ENCODE data around the gene FN1.

FN1 gene

GRCh38 chr2:215394102-215394805 is 41.6 kb downstream of the FN1 start:
- TF ChIP-seq CTCF (IDR thresholded peaks at IDR 0.05), result no peak
- no peaks in the 10 kb centered on the region for H3K27me3 ChIP-seq
- H3K27ac ChIP-seq, result peak overlapping the region in 1 of 2 donors; percentile 18
- no peaks in the 10 kb centered on the region for H3K9me3 ChIP-seq
- intact Hi-C loops (cut with DNase I; ENCODE audit: low total_unique reads), result no loop called here
- no peak overlapping the region for H3K4me3 ChIP-seq
- H3K36me3 ChIP-seq, result peaks cover 91 to 97% (median 93%) of the 10 kb centered on the region in 3 donors
- peaks cover 0 to 34% (median 8%) of the 10 kb centered on the region in 4 donors for H3K4me1 ChIP-seq
- no peak for DNase-seq

GRCh38 chr2:215392687-215393270 is 43.1 kb downstream of the FN1 start:
- Histone ChIP-seq H3K4me1 (peaks cover 0 to 19% (median 5%) of the 10 kb centered on the region in 4 donors), H3K27ac (no peak overlapping the region), H3K27me3 (no peaks in the 10 kb centered on the region), H3K36me3 (peaks cover 93 to 98% (median 94%) of the 10 kb centered on the region in 3 donors), H3K9me3 (no peaks in the 10 kb centered on the region), H3K4me3 (no peak overlapping the region)
- intact Hi-C loops (cut with DNase I; ENCODE audit: low total_unique reads), result no loop called here
- no peak for TF ChIP-seq CTCF (IDR thresholded peaks at IDR 0.05)
- no peak for DNase-seq

- no peak for DNase-seq
- no peaks in the 10 kb centered on the region for H3K27me3 ChIP-seq
- no peaks in the 10 kb centered on the region for H3K9me3 ChIP-seq
- peaks cover 92 to 98% (median 96%) of the 10 kb centered on the region in 3 donors for H3K36me3 ChIP-seq
- no peak overlapping the region for H3K27ac ChIP-seq
- intact Hi-C loops (cut with DNase I; ENCODE audit: low total_unique reads), result no loop called here
- H3K4me1 ChIP-seq, result peaks cover 0 to 13% (median 4%) of the 10 kb centered on the region in 4 donors
- TF ChIP-seq CTCF (IDR thresholded peaks at IDR 0.05), result no peak
- H3K4me3 ChIP-seq, result no peak overlapping the region
Observed at GRCh38 chr2:215392164-215392563, 43.7 kb downstream of the FN1 start.

GRCh38 chr2:215391531-215391930 is 44.3 kb downstream of the FN1 start:
- H3K27me3 ChIP-seq, result no peaks in the 10 kb centered on the region
- no peaks in the 10 kb centered on the region for H3K9me3 ChIP-seq
- DNase-seq, result no peak
- peaks cover 92 to 98% (median 96%) of the 10 kb centered on the region in 3 donors for H3K36me3 ChIP-seq
- no peak overlapping the region for H3K4me3 ChIP-seq
- peaks cover 0 to 7% (median 0%) of the 10 kb centered on the region in 4 donors for H3K4me1 ChIP-seq
- TF ChIP-seq CTCF (IDR thresholded peaks at IDR 0.05), result no peak
- no peak overlapping the region for H3K27ac ChIP-seq
- intact Hi-C loops (cut with DNase I; ENCODE audit: low total_unique reads), result no loop called here

GRCh38 chr2:215390550-215390913 is 45.3 kb downstream of the FN1 start:
- Histone ChIP-seq H3K9me3 (no peaks in the 10 kb centered on the region), H3K36me3 (peaks cover 91 to 99% (median 97%) of the 10 kb centered on the region in 3 donors), H3K4me1 (no peaks in the 10 kb centered on the region), H3K27me3 (no peaks in the 10 kb centered on the region), H3K27ac (no peak overlapping the region), H3K4me3 (no peak overlapping the region)
- intact Hi-C loops (cut with DNase I; ENCODE audit: low total_unique reads), result no loop called here
- no peak for TF ChIP-seq CTCF (IDR thresholded peaks at IDR 0.05)
- DNase-seq, result no peak

All from tibial artery (tissue), 4 donors.